HG02973 (cell line): ENCODE data around the gene NBPF3.
"Not testable (repeated sequence)": the region's sequence is repeated elsewhere in the genome, so short reads cannot be mapped to it uniquely, and the experiment has no call there.

Source experiments
- ATAC-seq: cut with Tn5 transposase; IDR thresholded peaks from one replicate; pipeline ENCODE4 v1.9.1; 2021; ENCODE audit warnings: moderate library complexity; ENCODE audit not compliant: unreplicated experiment

Gene NBPF3

GRCh38 chr1:21517660-21518480, 77.9 kb downstream of the NBPF3 start:
- ATAC-seq, result no peak

DNA sequence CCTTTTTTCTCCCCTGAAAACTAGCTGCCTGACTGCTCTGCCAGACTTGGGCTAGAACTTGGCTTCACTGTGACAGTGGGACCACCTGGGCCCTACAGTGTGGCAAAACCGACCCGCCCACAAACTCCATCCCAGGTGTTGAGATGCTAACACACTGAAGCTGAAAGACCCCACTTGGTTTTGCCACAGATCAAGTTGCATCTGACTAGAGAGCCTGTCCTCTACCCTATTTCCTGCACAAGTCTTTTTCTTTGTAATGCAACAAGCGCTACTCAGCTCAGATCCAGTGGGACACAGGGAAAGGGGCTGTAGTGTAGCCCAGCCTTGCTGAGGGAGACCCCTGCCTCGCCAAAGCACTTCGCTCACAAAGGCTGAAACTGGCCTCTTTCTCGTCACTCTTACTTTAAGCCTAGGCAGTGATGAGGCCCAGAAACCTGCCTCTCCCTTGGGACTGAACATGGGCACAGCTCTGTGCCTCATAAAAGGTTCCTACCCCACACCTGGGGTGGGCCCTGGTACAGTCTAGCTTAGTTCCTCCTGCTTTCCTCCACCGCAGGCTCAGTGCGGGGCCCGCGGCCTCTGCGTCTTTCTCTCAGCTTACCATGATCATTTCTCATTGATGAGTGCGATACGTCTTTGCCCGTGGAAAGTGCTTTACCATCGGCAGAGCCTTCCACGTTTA, 79.0 kb downstream of the NBPF3 start:
- no peak for ATAC-seq

DNA sequence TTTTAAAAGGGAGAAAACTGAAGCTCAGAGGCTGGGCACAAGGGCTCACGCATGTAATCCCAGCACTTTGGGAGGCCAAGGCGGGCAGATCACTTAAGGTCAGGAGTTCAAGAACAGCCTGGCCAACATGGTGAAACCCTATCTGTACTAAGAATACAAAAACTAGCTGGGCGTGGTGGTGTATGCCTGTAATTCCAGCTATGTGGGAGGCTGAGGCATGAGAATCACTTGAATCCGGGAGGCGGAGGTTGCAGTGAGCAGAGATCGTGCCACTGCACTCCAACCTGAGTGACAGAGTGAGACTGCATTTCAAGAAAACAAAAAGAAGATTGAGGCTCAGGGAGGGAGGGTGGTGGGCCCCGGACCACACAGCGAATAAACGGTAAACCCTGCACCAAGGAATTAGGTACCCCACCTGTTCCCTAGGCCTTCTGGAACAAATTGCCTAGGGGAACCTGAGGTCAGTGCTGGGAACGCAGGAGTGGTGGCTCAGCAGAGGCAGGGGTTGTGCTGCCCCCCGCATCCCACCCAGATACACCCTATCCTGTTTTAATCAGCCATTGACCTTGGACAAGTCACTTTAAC, 79.6 kb downstream of the NBPF3 start:
- not testable (repeated sequence) for ATAC-seq

GRCh38 chr1:21520899-21521716, 81.2 kb downstream of the NBPF3 start:
- ATAC-seq, result no peak

- no peak for ATAC-seq
Observed at GRCh38 chr1:21521717-21522060, 81.8 kb downstream of the NBPF3 start.

DNA sequence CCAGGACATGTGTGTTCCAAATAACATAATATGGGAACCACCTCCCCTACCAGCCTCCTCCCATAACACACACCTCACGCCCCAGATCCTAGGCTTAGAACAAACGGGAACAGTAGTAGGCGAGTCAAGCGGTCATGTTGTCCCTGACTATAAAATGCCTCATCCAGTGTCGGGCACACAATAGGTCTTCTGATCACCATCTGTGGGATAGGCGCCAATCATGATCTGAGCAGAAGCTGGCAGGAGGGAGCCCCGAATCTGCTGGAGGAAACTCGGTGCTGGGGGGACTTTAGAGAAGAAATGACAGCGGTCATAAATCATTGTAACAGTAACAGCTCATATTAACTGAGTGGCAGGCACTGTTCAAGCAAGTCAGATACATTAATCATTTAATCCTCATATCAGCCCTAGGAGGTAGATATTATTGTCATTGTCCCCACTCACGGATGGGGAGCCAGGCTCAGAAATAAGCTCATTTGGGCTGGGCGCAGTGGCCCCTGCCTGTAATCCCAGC, 82.6 kb downstream of the NBPF3 start:
- no peak for ATAC-seq

DNA sequence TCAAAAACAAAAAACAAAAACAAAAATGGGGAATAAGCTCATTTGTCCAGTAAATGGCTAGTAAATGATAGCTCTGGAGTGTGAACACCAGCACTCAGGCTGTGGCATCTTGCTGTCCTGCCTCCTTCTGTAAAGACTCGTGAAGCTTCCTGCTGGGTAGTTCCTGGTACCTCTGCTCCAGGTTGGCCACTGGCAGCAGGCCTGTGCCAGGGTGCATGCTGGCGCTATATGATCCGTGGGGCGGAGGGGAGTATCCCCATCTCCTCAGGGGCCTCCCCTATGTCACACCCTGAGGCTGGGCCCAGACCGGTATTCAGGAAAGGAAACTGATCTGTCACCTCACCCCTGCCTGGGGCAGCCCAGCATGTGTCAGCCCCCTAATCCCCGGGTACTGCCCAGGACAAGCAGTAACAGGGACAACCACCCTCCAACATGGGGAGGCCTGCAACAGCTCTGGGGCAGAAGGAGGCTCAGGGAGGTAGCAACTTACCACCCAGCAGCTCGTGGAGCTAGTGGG, 83.4 kb downstream of the NBPF3 start:
- ATAC-seq, result no peak

DNA sequence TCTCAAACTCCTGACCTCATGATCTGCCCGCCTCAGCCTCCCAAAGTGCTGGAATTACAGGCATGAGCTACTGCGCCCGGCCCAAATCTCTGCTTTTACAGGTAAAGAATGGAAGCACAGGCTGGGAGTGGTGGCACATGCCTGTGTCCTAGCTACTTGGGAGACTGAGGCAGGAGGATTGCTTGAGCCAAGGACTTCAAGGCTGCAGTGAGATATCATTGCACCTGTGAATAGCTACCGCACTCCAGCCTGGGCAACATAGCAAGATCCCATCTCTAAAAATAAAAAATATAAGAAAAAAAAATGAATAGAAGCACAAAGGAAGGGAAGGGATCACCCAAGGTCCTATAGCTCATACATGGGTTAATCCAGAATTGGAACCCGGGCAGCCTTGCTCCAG, 84.3 kb downstream of the NBPF3 start:
- ATAC-seq, result no peak

DNA sequence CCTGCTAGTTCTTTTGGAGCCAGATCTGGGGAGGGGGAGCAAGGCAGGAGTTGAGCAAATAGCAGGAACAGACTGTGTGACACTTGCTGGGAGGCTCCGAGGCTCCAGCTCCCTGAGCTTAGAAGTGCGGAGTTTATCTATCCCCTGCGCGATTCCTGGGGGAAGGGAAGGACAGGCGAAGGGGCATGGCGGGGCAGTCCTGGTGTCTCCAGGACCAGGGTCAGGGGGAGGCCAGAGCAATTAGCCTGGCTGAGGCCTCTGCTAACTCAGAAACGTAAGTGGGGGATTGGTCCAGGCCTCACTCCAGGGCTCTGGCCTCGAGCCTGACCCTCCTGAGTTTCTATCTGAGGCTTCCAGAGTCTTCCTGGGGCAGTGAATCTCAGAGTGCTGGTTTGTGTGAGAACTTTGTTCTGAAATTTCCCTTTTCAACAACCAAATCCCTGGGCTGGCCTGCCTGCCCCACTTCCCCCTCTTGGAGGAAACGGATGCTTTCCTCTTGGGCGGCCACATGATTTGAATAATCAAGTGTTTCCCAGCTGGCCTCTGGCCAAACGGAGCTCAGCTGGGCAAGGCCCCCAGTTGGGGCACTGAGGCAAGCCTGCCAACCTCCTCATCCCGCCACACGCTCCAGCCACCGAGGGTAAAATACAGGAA, 84.9 kb downstream of the NBPF3 start:
- no peak for ATAC-seq

DNA sequence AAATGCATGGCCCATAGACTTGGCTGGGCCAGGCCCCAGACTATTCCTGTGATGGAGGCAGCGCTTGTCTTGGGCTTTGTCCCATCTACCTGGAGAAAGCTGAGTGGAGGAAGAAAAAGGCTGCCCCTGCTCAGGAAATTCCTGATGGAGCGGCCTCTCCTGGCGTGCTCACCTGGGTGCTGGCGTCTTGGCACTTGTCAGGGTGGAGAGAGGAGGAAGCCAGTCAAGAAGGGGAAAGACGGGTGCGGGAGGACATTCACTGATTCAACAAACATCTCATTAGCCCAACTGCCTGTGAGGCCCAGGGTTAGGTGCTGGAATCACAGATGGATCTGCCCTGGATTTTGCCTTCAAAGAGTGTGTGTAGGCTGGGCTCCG, 85.4 kb downstream of the NBPF3 start:
- ATAC-seq, result no peak

DNA sequence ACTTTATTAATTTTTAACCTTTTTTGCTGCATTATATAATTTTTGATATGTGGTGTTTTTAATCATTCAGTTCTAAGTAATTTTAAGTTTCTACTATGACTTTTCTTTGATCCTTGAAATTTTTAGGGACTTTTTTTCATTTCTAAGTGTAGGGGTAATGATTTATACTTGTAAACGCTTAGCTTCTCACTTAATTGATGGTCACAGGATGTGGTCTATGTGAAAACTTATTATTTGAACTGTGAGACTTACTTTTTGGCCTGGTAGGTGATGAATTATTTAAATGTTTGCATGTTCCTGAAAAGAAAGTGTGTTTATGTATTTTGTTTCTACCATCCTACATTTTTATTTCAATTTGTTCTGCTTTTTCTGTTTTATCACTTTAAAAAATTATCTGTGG, 86.5 kb downstream of the NBPF3 start:
- no peak for ATAC-seq

DNA sequence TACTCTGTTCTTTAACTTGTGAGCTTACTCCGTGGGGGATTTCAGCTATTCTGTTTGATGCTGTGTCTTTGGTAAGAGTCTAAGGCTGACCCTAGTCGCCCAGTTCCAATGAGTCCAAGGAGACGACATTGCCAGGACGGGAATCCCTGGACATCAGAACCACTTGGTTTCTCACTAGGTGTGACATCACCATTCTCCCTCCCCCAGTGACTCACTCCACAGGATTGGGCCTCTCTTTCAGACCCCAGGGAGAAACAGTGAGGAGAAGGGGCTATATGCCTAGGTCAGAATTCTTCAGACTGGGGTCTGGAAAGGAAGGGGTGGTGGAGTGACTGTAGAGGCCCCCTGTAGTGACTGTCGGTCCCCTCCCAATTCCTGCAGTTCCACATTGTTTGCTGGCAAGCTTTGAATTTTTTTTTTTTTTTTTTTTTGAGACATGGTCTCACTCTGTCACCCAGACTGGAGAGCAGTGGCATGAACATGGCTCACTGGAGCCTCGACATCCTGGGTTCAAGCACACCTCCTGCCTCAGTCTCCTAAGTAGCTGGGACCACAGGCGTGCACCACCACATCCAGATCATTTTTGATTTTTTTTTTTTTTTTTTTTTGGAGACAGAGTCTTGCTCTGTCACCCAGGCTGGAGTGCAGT, 90.6 kb downstream of the NBPF3 start:
- no peak for ATAC-seq

- no peak for ATAC-seq
Observed at GRCh38 chr1:21531241-21531640, 91.3 kb downstream of the NBPF3 start.

DNA sequence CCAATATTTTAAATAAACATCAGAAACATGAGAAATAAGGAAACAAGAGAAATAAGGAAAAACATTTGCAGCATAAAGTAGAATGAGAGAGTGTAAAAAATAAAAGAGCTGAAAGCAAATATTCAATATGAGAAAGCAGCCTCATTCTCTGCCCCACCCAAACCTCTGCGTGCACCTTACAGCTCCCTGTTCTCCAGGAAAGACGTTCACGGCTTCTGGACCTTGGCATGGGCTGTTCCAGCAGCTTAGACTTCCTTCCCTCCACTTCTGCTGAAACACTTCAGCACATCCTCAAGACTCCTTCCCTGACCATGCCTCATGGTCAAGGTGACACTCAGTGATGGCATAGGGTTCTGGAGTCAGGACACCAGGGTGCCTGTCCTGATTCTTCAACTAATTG, 92.6 kb downstream of the NBPF3 start:
- no peak for ATAC-seq

GRCh38 chr1:21532992-21533534, 93.1 kb downstream of the NBPF3 start:
- ATAC-seq, result no peak

DNA sequence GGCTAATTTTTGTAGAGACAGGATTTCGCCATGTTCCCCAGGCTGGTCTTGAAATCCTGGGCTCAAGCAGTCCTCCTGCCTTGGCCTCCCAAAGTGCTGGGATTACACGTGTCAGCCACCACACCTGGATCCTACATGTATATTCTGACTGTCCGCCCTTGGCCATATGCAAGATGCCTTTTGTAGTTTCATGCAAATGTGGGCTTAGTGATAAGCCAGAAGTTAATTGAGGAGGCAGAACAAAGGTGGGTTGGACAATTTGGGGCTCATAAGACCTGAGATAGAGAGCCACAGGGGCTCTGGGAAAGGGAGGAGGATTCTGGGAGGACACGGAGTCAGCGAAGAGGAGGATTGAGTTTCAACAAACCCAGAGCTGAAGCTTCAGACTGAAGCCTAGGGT, 94.2 kb downstream of the NBPF3 start:
- ATAC-seq, result no peak
